ENCODE measurements around the gene MSMP. TPM values are rescaled to one million over a fixed set of nuclear protein-coding genes. Genes with fewer than 3 reads are reported as not detected.

Gene MSMP
- total and polyA plus RNA-seq, 9 of the 15 experiments (the other 6 are each of a cell fraction or from before 2014, with no cell fraction given) = 0.60 TPM; not detected in 8

GRCh38 chr9:35708146-35708545 is 45.9 kb downstream of the MSMP start:
- Histone ChIP-seq H3K9me3 (replicated peaks; ENCODE audit: control insufficient read depth, insufficient read depth, low read depth, low read length) (no peaks in the 10 kb centered on the region), H3K27me3 (ENCODE audit: control insufficient read depth in 2 of 2, insufficient read depth in 2 of 2, low read length in 2 of 2) (no peaks in the 10 kb centered on the region), H3K4me2 (ENCODE audit: insufficient read depth, low read length) (no peak overlapping the region), H3K27ac (ENCODE audit: extremely low read depth, low read depth, low read length) (no peak overlapping the region), H3K36me3 (ENCODE audit: control insufficient read depth, insufficient read depth, low read length) (peaks cover 91% of the 10 kb centered on the region), H3K4me3 (no peak overlapping the region), H3K79me2 (ENCODE audit: control insufficient read depth, insufficient read depth, low read length) (no peaks in the 10 kb centered on the region), H3K4me1 (replicated peaks in 1 of 2; ENCODE audit: control insufficient read depth in 2 of 2, insufficient read depth in 2 of 2, low read length in 2 of 2) (no peaks in the 10 kb centered on the region), H4K20me1 (replicated peaks; ENCODE audit: control insufficient read depth, insufficient read depth, low read length) (no peaks in the 10 kb centered on the region), H3K9me1 (ENCODE audit: control insufficient read depth, insufficient read depth, low read length) (peaks cover 3% of the 10 kb centered on the region), H3K9ac (ENCODE audit: insufficient read depth in 1 of 2, low read depth in 2 of 2, low read length in 2 of 2) (no peak overlapping the region), H2AFZ (ENCODE audit: low read depth, low read length) (no peak overlapping the region)
- ATAC-seq (no peak), DNase-seq (ENCODE audit: extremely low read depth in 1 of 4, low spot score in 3 of 4) (no peak), FAIRE-seq (no peak)
- POLR2A ChIA-PET = interaction anchor here (0.7 to 1.8 kb wide), 3 partner anchors 11 to 44 kb away, joined by 3 to 8 read pairs (median 4); no protein-coding TSS in a partner anchor
- 98% methylated on average over 4 of the region's 4 CpGs for WGBS (ENCODE audit: insufficient coverage, low coverage, missing lambda C conversion rate)
- in situ Hi-C loops (cut with MboI) (no loop called here), intact Hi-C loops (cut with micrococcal nuclease) (no loop called here)
- TF ChIP-seq ZNF77 (CRISPR knock-in tag; IDR thresholded peaks at IDR 0.05) = no peak
- CTCF ChIA-PET (ENCODE audit: low intra/inter-chr PET ratio) = no interaction called here
- BruUV-seq (replicated peaks) = no TSS peak

- WGBS (ENCODE audit: insufficient coverage, low coverage, missing lambda C conversion rate) = 96% methylated on average over 9 of the region's 10 CpGs
- in situ Hi-C loops (cut with MboI) (no loop called here), intact Hi-C loops (cut with micrococcal nuclease) (no loop called here)
- Histone ChIP-seq H2AFZ (ENCODE audit: low read depth, low read length) (no peak overlapping the region), H3K9ac (ENCODE audit: insufficient read depth in 1 of 2, low read depth in 2 of 2, low read length in 2 of 2) (no peak overlapping the region), H3K36me3 (ENCODE audit: control insufficient read depth, insufficient read depth, low read length) (peaks cover 92% of the 10 kb centered on the region), H4K20me1 (replicated peaks; ENCODE audit: control insufficient read depth, insufficient read depth, low read length) (no peaks in the 10 kb centered on the region), H3K27me3 (ENCODE audit: control insufficient read depth in 2 of 2, insufficient read depth in 2 of 2, low read length in 2 of 2) (no peaks in the 10 kb centered on the region), H3K4me1 (replicated peaks in 1 of 2; ENCODE audit: control insufficient read depth in 2 of 2, insufficient read depth in 2 of 2, low read length in 2 of 2) (no peaks in the 10 kb centered on the region), H3K4me2 (ENCODE audit: insufficient read depth, low read length) (no peak overlapping the region), H3K79me2 (ENCODE audit: control insufficient read depth, insufficient read depth, low read length) (no peaks in the 10 kb centered on the region), H3K9me1 (ENCODE audit: control insufficient read depth, insufficient read depth, low read length) (peaks cover 3% of the 10 kb centered on the region), H3K27ac (ENCODE audit: extremely low read depth, low read depth, low read length) (no peak overlapping the region), H3K9me3 (replicated peaks; ENCODE audit: control insufficient read depth, insufficient read depth, low read depth, low read length) (no peaks in the 10 kb centered on the region), H3K4me3 (no peak overlapping the region)
- DNase-seq (ENCODE audit: extremely low read depth in 1 of 4, low spot score in 3 of 4) = no peak
- ChIA-PET POLR2A (interaction anchor here (1.3 to 1.8 kb wide), 4 partner anchors 10 to 15 kb away, joined by 3 to 8 read pairs (median 4); no protein-coding TSS in a partner anchor), CTCF (ENCODE audit: low intra/inter-chr PET ratio) (no interaction called here)
- no peak for ATAC-seq
- FAIRE-seq = no peak
- no TSS peak for BruUV-seq (replicated peaks)
- TF ChIP-seq E2F6 (IDR thresholded peaks at IDR 0.05; ENCODE audit: borderline replicate concordance in 1 of 2, extremely low read depth in 1 of 2, insufficient read depth in 1 of 2, insufficient read length in 1 of 2, low read depth in 1 of 2, low read length in 1 of 2, poor library complexity in 1 of 2, severe bottlenecking in 1 of 2) = no peak
- no peak for TF ChIP-seq TCF7L2 (IDR thresholded peaks at IDR 0.05; ENCODE audit: low read depth, low read length)
- no peak for TF ChIP-seq LARP7 (IDR thresholded peaks at IDR 0.05)
- TF ChIP-seq GABPA (tag; conservative IDR thresholded peaks at IDR 0.05; ENCODE audit: low read depth) = no peak
- TF ChIP-seq CTCFL (IDR thresholded peaks at IDR 0.05; ENCODE audit: borderline replicate concordance, insufficient read depth, low read depth, low read length, poor library complexity, severe bottlenecking) = no peak
- no peak for TF ChIP-seq TARDBP (IDR thresholded peaks at IDR 0.05)
- no peak for TF ChIP-seq ZNF561 (CRISPR knock-in tag; conservative IDR thresholded peaks at IDR 0.05)
- no peak for TF ChIP-seq DLX4 (CRISPR knock-in tag; IDR thresholded peaks at IDR 0.05)
- no peak for TF ChIP-seq ZKSCAN1 (IDR thresholded peaks at IDR 0.05; ENCODE audit: low read depth, low read length)
- TF ChIP-seq ZNF232 (CRISPR knock-in tag; IDR thresholded peaks at IDR 0.05) = no peak
- TF ChIP-seq RBFOX2 (IDR thresholded peaks at IDR 0.05; ENCODE audit: low read depth, low read length) = no peak
- TF ChIP-seq ZBTB1 (CRISPR knock-in tag; IDR thresholded peaks at IDR 0.05; ENCODE audit: borderline replicate concordance, low read depth) = no peak
- no peak for TF ChIP-seq PRMT5 (CRISPR knock-in tag; IDR thresholded peaks at IDR 0.05)
Measured at GRCh38 chr9:35706951-35707350, 47.1 kb downstream of the MSMP start.

Measured in K562 (cell line).